Breast epithelium (tissue), 4 donors: ENCODE measurements around the gene CHL1. TPM values are rescaled to one million over a fixed set of nuclear protein-coding genes. Genes with fewer than 3 reads are reported as not detected.

ENCODE experiments used
- DNase-seq, 2 donors: peaks; one replicate each; pipeline ENCODE4 v3.0.0-alpha.2; 2019; ENCODE audit warnings: low spot score in 2 of 2
- H3K27ac ChIP-seq, 2 donors: fragments of 200-600 bp; sonication (generic) in 1 of 2; one replicate each; pipeline ENCODE4 v1.5.1; 2016 to 2019; ENCODE audit warnings: mild to moderate bottlenecking in 1 of 2
- H3K27me3 ChIP-seq, 2 donors: fragments of 200-600 bp; sonication (generic) in 1 of 2; one replicate each; pipeline versions ENCODE4 v1.5.1 to v1.6.0; 2017 to 2019; ENCODE audit warnings: control low read depth in 1 of 2, mild to moderate bottlenecking in 1 of 2
- H3K36me3 ChIP-seq: fragments of 200-600 bp; one replicate; pipeline ENCODE4 v1.5.1; 2019
- H3K4me1 ChIP-seq, 2 donors: fragments of 200-600 bp; sonication (generic); one replicate each; pipeline ENCODE4 v1.5.1; 2016 to 2019; ENCODE audit warnings: control low read depth in 1 of 2
- H3K4me3 ChIP-seq, 3 donors: fragments of 200-600 bp; sonication (generic); 1 replicate in 2 of 3; 2 replicates in 1 of 3; pipeline ENCODE4 v1.5.1; 2016 to 2019; ENCODE audit warnings: mild to moderate bottlenecking in 3 of 3, moderate library complexity in 2 of 3
- H3K9me3 ChIP-seq, 2 donors: fragments of 200-600 bp; sonication (generic) in 1 of 2; one replicate each; pipeline ENCODE4 v1.5.1; 2016 to 2019; ENCODE audit warnings: control low read depth in 1 of 2
- POLR2A ChIP-seq: fragments of 450-650 bp; IDR thresholded peaks from one replicate; pipeline ENCODE4 v1.6.1; 2016; ENCODE audit warnings: antibody characterized with exemption, mild to moderate bottlenecking, moderate library complexity
- POLR2AphosphoS5 ChIP-seq, 3 donors: sonication (generic); formaldehyde crosslinking; IDR thresholded peaks; one replicate each; pipeline ENCODE4 v1.6.1; 2017; ENCODE audit warnings: antibody characterized with exemption in 3 of 3
- intact Hi-C: fragments of 100-400 bp; cut with DNase I; formaldehyde crosslinking; loops from one replicate; pipeline ENCODE4 v1.15.1; 2023; ENCODE audit warnings: low total_unique reads
- total RNA-seq, 3 donors: library from RNA; depleted of rRNA; stranded (reverse); fragments of >200 nt; gene quantifications; one replicate each; pipeline ENCODE4 v1.1.0, GENCODE V29; 2016
- TF ChIP-seq, protein P1 (sequence below), 3 donors: fragments of 450-650 bp; IDR thresholded peaks; one replicate each; pipeline ENCODE4 v1.5.1; 2016 to 2017; ENCODE audit warnings: antibody characterized with exemption in 3 of 3, mild to moderate bottlenecking in 3 of 3, moderate library complexity in 3 of 3

CHL1 gene
- total RNA-seq, 3 donors from 2014 or later = 34.8 to 49.8 (median 40.3) TPM

DNA sequence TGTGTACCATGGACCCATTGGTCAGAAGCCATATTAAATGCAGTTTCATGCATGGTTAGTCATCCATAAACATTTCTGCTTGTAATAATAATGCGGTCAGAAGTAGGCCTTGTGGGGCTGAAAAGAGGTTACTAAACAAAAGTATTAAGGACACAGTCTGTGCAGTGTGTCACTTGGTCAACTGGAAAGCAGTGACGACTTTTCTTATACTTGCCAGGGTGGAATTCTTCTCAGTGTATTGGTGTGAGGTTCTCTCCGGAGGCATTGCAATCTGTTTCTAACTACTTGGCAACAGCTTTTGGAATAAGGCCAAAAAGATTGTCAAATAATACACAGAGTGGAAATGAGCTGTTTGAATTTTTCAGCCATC, 46.8 kb downstream of the CHL1 start:
- intact Hi-C loops = no loop called here
- no peak for TF ChIP-seq POLR2AphosphoS5 (IDR thresholded peaks at IDR 0.05)
- TF ChIP-seq, protein P1, sequence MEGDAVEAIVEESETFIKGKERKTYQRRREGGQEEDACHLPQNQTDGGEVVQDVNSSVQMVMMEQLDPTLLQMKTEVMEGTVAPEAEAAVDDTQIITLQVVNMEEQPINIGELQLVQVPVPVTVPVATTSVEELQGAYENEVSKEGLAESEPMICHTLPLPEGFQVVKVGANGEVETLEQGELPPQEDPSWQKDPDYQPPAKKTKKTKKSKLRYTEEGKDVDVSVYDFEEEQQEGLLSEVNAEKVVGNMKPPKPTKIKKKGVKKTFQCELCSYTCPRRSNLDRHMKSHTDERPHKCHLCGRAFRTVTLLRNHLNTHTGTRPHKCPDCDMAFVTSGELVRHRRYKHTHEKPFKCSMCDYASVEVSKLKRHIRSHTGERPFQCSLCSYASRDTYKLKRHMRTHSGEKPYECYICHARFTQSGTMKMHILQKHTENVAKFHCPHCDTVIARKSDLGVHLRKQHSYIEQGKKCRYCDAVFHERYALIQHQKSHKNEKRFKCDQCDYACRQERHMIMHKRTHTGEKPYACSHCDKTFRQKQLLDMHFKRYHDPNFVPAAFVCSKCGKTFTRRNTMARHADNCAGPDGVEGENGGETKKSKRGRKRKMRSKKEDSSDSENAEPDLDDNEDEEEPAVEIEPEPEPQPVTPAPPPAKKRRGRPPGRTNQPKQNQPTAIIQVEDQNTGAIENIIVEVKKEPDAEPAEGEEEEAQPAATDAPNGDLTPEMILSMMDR (IDR thresholded peaks at IDR 0.05) = no peak
- TF ChIP-seq POLR2A = no peak
- no peak for DNase-seq
- H3K27me3 ChIP-seq = no peaks in the 10 kb centered on the region
- no peaks in the 10 kb centered on the region for H3K9me3 ChIP-seq
- peak overlapping the region in 1 of 2 donors; percentile 7 for H3K27ac ChIP-seq
- H3K4me3 ChIP-seq = no peak overlapping the region
- H3K36me3 ChIP-seq = no peaks in the 10 kb centered on the region
- no peaks in the 10 kb centered on the region for H3K4me1 ChIP-seq

GRCh38 chr3:244041-244440, 47.5 kb downstream of the CHL1 start:
- intact Hi-C loops = no loop called here
- Histone ChIP-seq H3K9me3 (no peaks in the 10 kb centered on the region), H3K27me3 (no peaks in the 10 kb centered on the region), H3K36me3 (no peaks in the 10 kb centered on the region), H3K27ac (no peak overlapping the region), H3K4me1 (no peaks in the 10 kb centered on the region), H3K4me3 (no peak overlapping the region)
- no peak for DNase-seq
- TF ChIP-seq, protein P1 (IDR thresholded peaks at IDR 0.05) = no peak
- TF ChIP-seq POLR2A (no peak), POLR2AphosphoS5 (IDR thresholded peaks at IDR 0.05) (no peak)

DNA sequence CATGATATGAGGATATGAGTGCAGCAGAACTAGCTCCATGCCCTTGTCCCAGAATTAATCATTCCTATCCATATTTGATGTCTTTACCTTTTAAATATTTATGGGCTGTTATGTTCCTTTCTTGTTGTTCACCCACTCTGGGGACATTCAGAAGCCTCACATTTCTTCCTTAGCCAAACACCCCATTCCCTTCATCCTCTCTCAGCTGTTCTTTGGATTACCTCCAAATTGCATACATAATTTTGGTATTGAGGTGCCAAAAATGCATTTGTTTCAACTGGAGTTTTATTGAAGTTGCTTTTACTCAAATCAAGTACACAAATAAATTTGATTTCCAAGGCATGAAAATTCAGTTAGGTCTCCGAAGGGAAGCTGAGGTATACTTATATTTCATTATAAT, 51.4 kb downstream of the CHL1 start:
- intact Hi-C loops = no loop called here
- Histone ChIP-seq H3K9me3 (no peaks in the 10 kb centered on the region), H3K36me3 (no peaks in the 10 kb centered on the region), H3K27me3 (no peaks in the 10 kb centered on the region), H3K27ac (no peak overlapping the region), H3K4me1 (no peaks in the 10 kb centered on the region), H3K4me3 (no peak overlapping the region)
- DNase-seq = no peak
- TF ChIP-seq POLR2AphosphoS5 (IDR thresholded peaks at IDR 0.05) (no peak), POLR2A (no peak)
- TF ChIP-seq, protein P1 (IDR thresholded peaks at IDR 0.05) = no peak

- no peaks in the 10 kb centered on the region for H3K4me1 ChIP-seq
- H3K4me3 ChIP-seq = no peak overlapping the region
- H3K36me3 ChIP-seq = no peaks in the 10 kb centered on the region
- H3K27me3 ChIP-seq = no peaks in the 10 kb centered on the region
- no peaks in the 10 kb centered on the region for H3K9me3 ChIP-seq
- TF ChIP-seq, protein P1 (IDR thresholded peaks at IDR 0.05) = no peak
- TF ChIP-seq POLR2AphosphoS5 (IDR thresholded peaks at IDR 0.05) (no peak), POLR2A (no peak)
- DNase-seq = no peak
- intact Hi-C loops = no loop called here
- no peak overlapping the region for H3K27ac ChIP-seq
These were observed 52.4 kb downstream of the CHL1 start for GRCh38 chr3:248864-249520.

GRCh38 chr3:249587-250262, 53.2 kb downstream of the CHL1 start:
- no peak overlapping the region for H3K4me3 ChIP-seq
- no peak for DNase-seq
- intact Hi-C loops = no loop called here
- TF ChIP-seq POLR2A (no peak), POLR2AphosphoS5 (IDR thresholded peaks at IDR 0.05) (no peak)
- TF ChIP-seq, protein P1 (IDR thresholded peaks at IDR 0.05) = no peak
- no peak overlapping the region for H3K27ac ChIP-seq
- H3K36me3 ChIP-seq = no peaks in the 10 kb centered on the region
- H3K4me1 ChIP-seq = no peaks in the 10 kb centered on the region
- H3K9me3 ChIP-seq = no peaks in the 10 kb centered on the region
- no peaks in the 10 kb centered on the region for H3K27me3 ChIP-seq
